ENCODE measurements around the gene LPP. TPM values are rescaled to one million over a fixed set of nuclear protein-coding genes. Genes with fewer than 3 reads are reported as not detected.
"Not testable (repeated sequence)": the region's sequence is repeated elsewhere in the genome, so short reads cannot be mapped to it uniquely, and the experiment has no call there.

LPP gene
- total and polyA plus RNA-seq, 2 of the 13 experiments (the other 11 are each of a cell fraction or from before 2014, with no cell fraction given): 19.2 to 29.9 TPM

DNA sequence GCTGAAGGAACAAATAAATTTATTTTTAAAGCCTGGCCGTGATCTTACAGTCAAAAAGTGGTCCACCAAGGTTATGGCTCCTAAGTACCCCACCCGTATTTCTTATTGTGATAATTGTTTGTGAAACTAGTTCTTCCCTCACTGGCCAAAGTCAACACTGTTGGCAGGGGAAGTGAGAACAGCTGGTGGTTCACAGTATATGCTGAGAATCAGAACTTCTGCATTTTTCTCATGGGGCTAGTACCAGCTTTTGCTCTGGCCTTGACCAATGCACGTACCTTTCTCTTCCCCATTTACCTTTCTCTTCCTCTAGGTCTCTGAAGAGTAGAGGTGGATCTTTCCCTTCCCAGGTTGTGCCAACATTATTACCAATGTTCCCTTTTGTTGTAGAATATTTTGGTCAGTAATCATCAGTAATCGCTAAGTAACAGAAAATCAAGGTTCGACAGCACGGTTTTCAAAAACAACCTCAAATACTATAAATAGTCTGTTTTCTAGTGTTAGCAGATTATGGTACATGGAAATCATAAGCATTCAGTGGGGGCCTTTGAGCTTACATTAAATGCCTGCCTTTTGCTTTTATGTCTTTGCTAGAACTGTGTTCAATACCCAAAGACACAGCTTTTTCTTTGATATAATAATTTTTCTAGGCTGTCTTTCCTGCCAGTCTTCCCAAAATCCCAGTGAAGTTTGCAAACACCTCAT is 268.0 kb downstream of the LPP start (continued):
- no peak for TF ChIP-seq ZNF124 (CRISPR knock-in tag; IDR thresholded peaks at IDR 0.05)
- no peak for TF ChIP-seq HNRNPL (IDR thresholded peaks at IDR 0.05; ENCODE audit: low read depth, low read length)
- TF ChIP-seq ZNF256 (CRISPR knock-in tag; conservative IDR thresholded peaks at IDR 0.05): no peak
- no peak for TF ChIP-seq DNMT1 (CRISPR knock-in tag; IDR thresholded peaks at IDR 0.05)

DNA sequence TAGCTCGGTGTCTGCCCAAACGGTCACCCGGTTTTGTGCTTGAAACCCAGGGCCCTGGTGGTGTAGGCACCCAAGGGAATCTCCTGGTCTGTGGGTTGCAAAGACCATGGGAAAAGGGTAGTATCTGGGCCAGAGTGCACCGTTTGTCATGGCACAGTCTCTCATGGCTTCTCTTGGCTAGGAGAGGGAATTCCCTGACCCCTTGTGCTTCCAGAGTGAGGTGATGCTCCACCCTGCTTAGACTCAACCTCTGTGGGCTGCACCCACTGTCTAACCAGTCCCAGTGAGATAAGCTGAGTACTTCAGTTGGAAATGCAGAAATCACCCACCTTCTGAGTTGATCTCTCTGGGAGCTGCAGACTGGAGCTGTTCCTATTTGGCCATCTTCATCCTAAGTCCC is 274.0 kb downstream of the LPP start:
- POLR2A ChIA-PET; ATAC-seq; H3K79me2 ChIP-seq (ENCODE audit: insufficient read depth, low read length): not testable (repeated sequence)

DNA sequence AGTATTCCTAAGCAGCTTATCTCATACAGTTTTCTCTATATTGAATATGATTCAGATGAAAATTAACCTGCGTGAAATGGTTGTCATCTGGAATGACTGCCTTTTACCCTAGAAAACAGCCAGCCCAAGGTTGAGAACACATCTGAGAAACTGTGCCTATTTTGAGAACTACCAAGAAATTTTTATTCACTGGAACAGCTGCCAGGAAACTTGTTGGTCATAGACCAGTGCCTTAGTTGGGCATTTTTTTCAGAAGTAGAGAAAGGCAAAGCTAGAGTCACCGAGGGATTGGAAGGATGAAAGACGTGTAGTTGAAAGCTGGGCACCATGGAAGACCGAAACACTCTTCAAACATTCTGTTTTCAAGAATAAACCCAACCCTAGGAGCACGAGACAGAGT is 277.1 kb downstream of the LPP start:
- no TSS peak for BruUV-seq (replicated peaks)
- in situ Hi-C loops (cut with HindIII; ENCODE audit: extremely low pct_ligation_motif_present, low pct_unique_long_range_greater_than_20kb) (no loop called here), intact Hi-C loops (cut with micrococcal nuclease; ENCODE audit: unreplicated experiment) (no loop called here)
- Histone ChIP-seq H4K20me1 (ENCODE audit: insufficient read depth, low read length) (no peaks in the 10 kb centered on the region), H3K4me3 (replicated peaks in 1 of 3; ENCODE audit: insufficient read depth in 1 of 3, low read depth in 2 of 3, low read length in 3 of 3) (no peak overlapping the region), H3K79me2 (ENCODE audit: insufficient read depth, low read length) (no peaks in the 10 kb centered on the region), H3K27ac (ENCODE audit: extremely low read length, insufficient read depth, low read length) (no peak overlapping the region), H2AFZ (ENCODE audit: low read length) (no peak overlapping the region), H3K9ac (ENCODE audit: insufficient read depth, low read depth, low read length) (no peak overlapping the region), H3K27me3 (ENCODE audit: control insufficient read depth in 1 of 2, insufficient read depth in 2 of 2, low read length in 2 of 2) (no peaks in the 10 kb centered on the region), H3K9me3 (ENCODE audit: low read length) (no peaks in the 10 kb centered on the region), H3K36me3 (replicated peaks in 1 of 2; ENCODE audit: control insufficient read depth in 1 of 2, insufficient read depth in 2 of 2, low read length in 2 of 2) (no peaks in the 10 kb centered on the region; a peak in 1 of 5 replicates), H3K4me1 (ENCODE audit: insufficient read depth, low read length) (peaks cover 7% of the 10 kb centered on the region), H3K4me2 (ENCODE audit: low read depth, low read length) (no peak overlapping the region)
- ATAC-seq: no peak
- DNase-seq (ENCODE audit: low spot score): no peak
- WGBS (ENCODE audit: low lambda C conversion rate): 96% methylated on average over 5 of the region's 5 CpGs
- ChIA-PET POLR2A (no interaction called here), CTCF (ENCODE audit: low intra/inter-chr PET ratio, low total read pairs) (no interaction called here)
- TF ChIP-seq KDM3A (CRISPR knock-in tag; IDR thresholded peaks at IDR 0.05; ENCODE audit: low read depth) (no peak), NBN (conservative IDR thresholded peaks at IDR 0.05) (no peak), ZNF841 (CRISPR knock-in tag; IDR thresholded peaks at IDR 0.05; ENCODE audit: borderline replicate concordance) (no peak), ZFP36L2 (CRISPR knock-in tag; IDR thresholded peaks at IDR 0.05) (no peak), MYNN (CRISPR knock-in tag; IDR thresholded peaks at IDR 0.05; ENCODE audit: low read depth) (no peak), ZNF562 (CRISPR knock-in tag; IDR thresholded peaks at IDR 0.05; ENCODE audit: borderline replicate concordance) (no peak), ARNT (IDR thresholded peaks at IDR 0.05) (no peak)
- TF ChIP-seq, protein P1, sequence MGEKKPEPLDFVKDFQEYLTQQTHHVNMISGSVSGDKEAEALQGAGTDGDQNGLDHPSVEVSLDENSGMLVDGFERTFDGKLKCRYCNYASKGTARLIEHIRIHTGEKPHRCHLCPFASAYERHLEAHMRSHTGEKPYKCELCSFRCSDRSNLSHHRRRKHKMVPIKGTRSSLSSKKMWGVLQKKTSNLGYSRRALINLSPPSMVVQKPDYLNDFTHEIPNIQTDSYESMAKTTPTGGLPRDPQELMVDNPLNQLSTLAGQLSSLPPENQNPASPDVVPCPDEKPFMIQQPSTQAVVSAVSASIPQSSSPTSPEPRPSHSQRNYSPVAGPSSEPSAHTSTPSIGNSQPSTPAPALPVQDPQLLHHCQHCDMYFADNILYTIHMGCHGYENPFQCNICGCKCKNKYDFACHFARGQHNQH (CRISPR knock-in tag; IDR thresholded peaks at IDR 0.05): no peak
- TF ChIP-seq, protein P2, sequence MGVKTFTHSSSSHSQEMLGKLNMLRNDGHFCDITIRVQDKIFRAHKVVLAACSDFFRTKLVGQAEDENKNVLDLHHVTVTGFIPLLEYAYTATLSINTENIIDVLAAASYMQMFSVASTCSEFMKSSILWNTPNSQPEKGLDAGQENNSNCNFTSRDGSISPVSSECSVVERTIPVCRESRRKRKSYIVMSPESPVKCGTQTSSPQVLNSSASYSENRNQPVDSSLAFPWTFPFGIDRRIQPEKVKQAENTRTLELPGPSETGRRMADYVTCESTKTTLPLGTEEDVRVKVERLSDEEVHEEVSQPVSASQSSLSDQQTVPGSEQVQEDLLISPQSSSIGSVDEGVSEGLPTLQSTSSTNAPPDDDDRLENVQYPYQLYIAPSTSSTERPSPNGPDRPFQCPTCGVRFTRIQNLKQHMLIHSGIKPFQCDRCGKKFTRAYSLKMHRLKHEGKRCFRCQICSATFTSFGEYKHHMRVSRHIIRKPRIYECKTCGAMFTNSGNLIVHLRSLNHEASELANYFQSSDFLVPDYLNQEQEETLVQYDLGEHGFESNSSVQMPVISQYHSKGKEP (CRISPR knock-in tag; IDR thresholded peaks at IDR 0.05): no peak
- FAIRE-seq: no peak

More for the DNA sequence above, 274.0 kb downstream of the LPP start:
- H2AFZ ChIP-seq (ENCODE audit: low read length); FAIRE-seq; H3K36me3 ChIP-seq (replicated peaks in 1 of 2; ENCODE audit: control insufficient read depth in 1 of 2, insufficient read depth in 2 of 2, low read length in 2 of 2); DNase-seq (ENCODE audit: low spot score); H3K9ac ChIP-seq (ENCODE audit: insufficient read depth, low read depth, low read length); CTCF ChIA-PET (ENCODE audit: low intra/inter-chr PET ratio, low total read pairs); H3K4me3 ChIP-seq (replicated peaks in 1 of 3; ENCODE audit: insufficient read depth in 1 of 3, low read depth in 2 of 3, low read length in 3 of 3); H3K4me1 ChIP-seq (ENCODE audit: insufficient read depth, low read length); intact Hi-C loops (cut with micrococcal nuclease; ENCODE audit: unreplicated experiment); H3K4me2 ChIP-seq (ENCODE audit: low read depth, low read length); H3K9me3 ChIP-seq (ENCODE audit: low read length); H3K27me3 ChIP-seq (ENCODE audit: control insufficient read depth in 1 of 2, insufficient read depth in 2 of 2, low read length in 2 of 2); BruUV-seq (replicated peaks); H3K27ac ChIP-seq (ENCODE audit: extremely low read length, insufficient read depth, low read length); H4K20me1 ChIP-seq (ENCODE audit: insufficient read depth, low read length); in situ Hi-C loops (cut with HindIII; ENCODE audit: extremely low pct_ligation_motif_present, low pct_unique_long_range_greater_than_20kb): not testable (repeated sequence)
- 93% methylated on average over 3 of the region's 4 CpGs for WGBS (ENCODE audit: low lambda C conversion rate)
